Bronchial epithelial cell (primary cell): Measurements from ENCODE around the gene NUCKS1. TPM values are rescaled to one million over a fixed set of nuclear protein-coding genes. Genes with fewer than 3 reads are reported as not detected.

Source experiments
- DNase-seq: peaks from one replicate; pipeline ENCODE4 v3.0.0-alpha.2; 2010; ENCODE audit warnings: low read depth
- FAIRE-seq: peaks from 2 replicates; lab custom pipeline; 2011; peaks lifted over from hg19 to GRCh38; lab: Jason Lieb, UNC
- H3K27me3 ChIP-seq: 2 replicates; pipeline ENCODE4 v1.5.1; 2011; ENCODE audit warnings: low read length; ENCODE audit not compliant: control insufficient read depth, insufficient read depth
- H3K36me3 ChIP-seq: 2 replicates; pipeline ENCODE4 v1.5.1; 2011; ENCODE audit warnings: low read length; ENCODE audit not compliant: control insufficient read depth, insufficient read depth
- H3K4me3 ChIP-seq: 2 replicates; pipeline ENCODE4 v1.5.1; 2011; ENCODE audit warnings: mild to moderate bottlenecking, low read depth, low read length, control low read depth
- CTCF ChIP-seq: IDR thresholded peaks from 2 replicates; pipeline ENCODE4 v1.5.1; 2011; ENCODE audit warnings: mild to moderate bottlenecking, moderate library complexity, low read length, control low read depth, inconsistent platforms; ENCODE audit not compliant: insufficient read depth, severe bottlenecking
- total RNA-seq: library from RNA; depleted of rRNA; stranded (reverse); fragments of >200 nt; gene quantifications from 2 replicates; pipeline ENCODE4 v1.2.1, GENCODE V29; 2014

The NUCKS1 gene
- total RNA-seq, 1 donor from 2014 or later, result 72.1 TPM

GRCh38 chr1:205783904-205784303 lies 33.9 kb upstream of the NUCKS1 start:
- H3K4me3 ChIP-seq, result no peak overlapping the region
- no peak for TF ChIP-seq CTCF
- no peaks in the 10 kb centered on the region for H3K36me3 ChIP-seq
- H3K27me3 ChIP-seq, result no peaks in the 10 kb centered on the region
- FAIRE-seq (no peak), DNase-seq (no peak)

DNA sequence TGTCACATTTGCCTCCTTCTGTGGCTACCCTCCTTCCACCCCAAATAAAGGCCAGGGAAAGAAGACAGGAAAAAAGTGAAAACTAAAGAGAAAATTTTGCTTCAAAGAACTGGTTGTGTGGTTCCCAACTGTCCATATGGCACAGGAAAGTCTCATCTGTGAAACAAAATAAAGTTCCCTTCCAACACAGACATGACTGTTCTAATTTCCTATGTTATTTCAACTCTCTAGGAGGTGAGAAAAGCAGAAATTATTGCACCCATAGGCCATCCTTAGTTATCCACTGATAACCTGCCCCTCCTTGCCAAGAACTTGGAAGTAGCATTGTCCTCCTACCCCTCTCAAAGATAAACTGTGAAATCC lies 33.4 kb upstream of the NUCKS1 start:
- Histone ChIP-seq H3K4me3 (no peak overlapping the region), H3K27me3 (no peaks in the 10 kb centered on the region), H3K36me3 (no peaks in the 10 kb centered on the region)
- no peak for DNase-seq
- FAIRE-seq, result no peak
- TF ChIP-seq CTCF, result no peak

DNA sequence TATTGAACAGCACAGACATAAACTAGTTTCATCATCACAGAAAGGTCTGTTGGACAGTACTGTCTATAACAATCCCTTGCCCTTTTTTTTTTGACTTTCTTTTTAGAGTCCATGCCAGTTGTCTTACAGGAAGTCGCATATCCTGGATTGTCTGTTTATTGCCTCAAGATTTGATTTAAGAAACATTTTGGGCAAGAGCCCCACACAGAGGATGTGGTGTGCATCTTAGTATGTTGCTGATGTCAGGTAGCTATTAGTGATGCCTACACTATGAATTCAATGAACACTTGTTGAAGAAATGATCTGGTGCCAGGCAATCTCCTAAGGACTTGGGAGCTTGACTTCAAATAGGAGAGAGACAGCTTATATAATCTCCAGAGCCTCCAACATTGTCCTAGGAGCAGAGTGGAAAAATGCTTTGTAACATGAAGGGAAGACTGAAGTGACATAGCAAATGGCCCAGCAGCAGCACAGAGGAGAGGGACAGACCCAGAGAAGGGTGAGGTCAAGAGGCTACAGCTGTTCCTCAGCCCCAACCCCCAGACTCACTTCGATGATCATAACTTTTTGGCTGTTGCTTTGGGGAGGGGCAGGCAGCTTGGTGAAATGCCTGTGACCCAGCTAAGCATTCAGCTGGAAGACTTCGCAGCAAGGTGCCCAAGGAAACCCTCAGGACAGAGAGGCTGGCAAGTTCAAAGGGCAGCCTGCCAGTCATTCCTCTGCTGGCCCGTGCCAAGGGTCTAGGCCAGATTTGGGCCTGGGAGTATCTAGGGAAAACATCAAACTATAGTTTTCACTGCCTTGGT lies 32.8 kb upstream of the NUCKS1 start:
- DNase-seq, result no peak
- FAIRE-seq, result no peak
- Histone ChIP-seq H3K27me3 (no peaks in the 10 kb centered on the region), H3K4me3 (no peak overlapping the region), H3K36me3 (no peaks in the 10 kb centered on the region)
- TF ChIP-seq CTCF, result no peak

DNA sequence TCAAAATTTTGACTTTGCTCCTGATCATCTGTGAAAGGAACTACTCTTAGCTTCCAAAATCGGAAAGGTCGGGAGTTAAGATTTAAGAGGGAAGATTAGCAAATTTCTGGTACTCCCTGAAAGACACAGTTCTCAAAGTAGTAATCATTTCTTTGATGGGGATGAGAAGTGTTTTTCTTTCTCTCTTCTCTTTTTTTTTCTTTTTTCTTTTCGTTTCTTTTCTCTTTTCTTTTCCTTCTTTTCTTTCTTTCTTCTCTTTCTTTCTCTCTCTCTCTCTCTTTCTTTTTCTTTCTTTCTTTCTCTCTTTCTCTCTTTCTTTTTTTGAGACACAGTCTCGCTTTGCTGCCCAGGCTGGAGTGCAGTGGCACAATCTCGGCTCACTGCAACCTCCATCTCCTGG lies 30.4 kb upstream of the NUCKS1 start:
- DNase-seq, result no peak
- no peak for TF ChIP-seq CTCF
- no peaks in the 10 kb centered on the region for H3K36me3 ChIP-seq
- H3K4me3 ChIP-seq, result no peak overlapping the region
- no peaks in the 10 kb centered on the region for H3K27me3 ChIP-seq
- FAIRE-seq, result no peak

GRCh38 chr1:205777994-205778393 lies 28.0 kb upstream of the NUCKS1 start:
- DNase-seq (no peak), FAIRE-seq (no peak)
- H3K36me3 ChIP-seq, result no peaks in the 10 kb centered on the region
- H3K27me3 ChIP-seq, result no peaks in the 10 kb centered on the region
- H3K4me3 ChIP-seq, result no peak overlapping the region
- TF ChIP-seq CTCF, result no peak

- FAIRE-seq, result no peak
- TF ChIP-seq CTCF, result no peak
- Histone ChIP-seq H3K4me3 (peak overlapping the region; percentile 90), H3K36me3 (no peaks in the 10 kb centered on the region), H3K27me3 (no peaks in the 10 kb centered on the region)
- DNase-seq, result peak; percentile 84
These were observed 25.7 kb upstream of the NUCKS1 start for GRCh38 chr1:205775717-205776056.
